ENCODE data around the gene UGT1A10.
A peak's percentile ranks its signal among the peaks of the same experiment; 100 is the strongest.
"Not testable (repeated sequence)": the region's sequence is repeated elsewhere in the genome, so short reads cannot be mapped to it uniquely, and the experiment has no call there.

UGT1A10 gene

DNA sequence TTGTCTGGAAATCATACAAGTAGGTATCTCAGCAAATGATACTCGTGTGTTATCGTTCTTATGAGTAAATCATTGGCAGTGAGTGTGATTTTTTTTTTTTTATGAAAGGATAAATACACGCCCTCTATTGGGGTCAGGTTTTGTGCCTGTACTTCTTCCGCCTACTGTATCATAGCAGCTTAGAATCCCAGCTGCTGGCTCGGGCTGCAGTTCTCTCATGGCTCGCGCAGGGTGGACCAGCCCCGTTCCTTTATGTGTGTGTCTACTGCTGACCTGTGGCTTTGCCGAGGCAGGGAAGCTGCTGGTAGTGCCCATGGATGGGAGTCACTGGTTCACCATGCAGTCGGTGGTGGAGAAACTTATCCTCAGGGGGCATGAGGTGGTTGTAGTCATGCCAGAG is at the start of gene UGT1A10:
Gene UGT1A10, plus strand, starts transcription at position 143 of the 400 bp plus-strand sequence. Its CDS starts 75 bp downstream, at position 218.
- DNase-seq (ENCODE audit: low spot score in 2 of 2); H3K4me1 Mint-ChIP-seq; H3K4me3 Mint-ChIP-seq; ATAC-seq; H3K27ac Mint-ChIP-seq; H3K36me3 Mint-ChIP-seq; H3K9me3 Mint-ChIP-seq: not testable (repeated sequence)

- H3K4me1 Mint-ChIP-seq: no peaks in the 10 kb centered on the region
- no peak for ATAC-seq
- no peak for DNase-seq (ENCODE audit: low spot score in 2 of 2)
Measured at GRCh38 chr2:233588400-233588799, 47.8 kb upstream of the UGT1A10 start.

DNA sequence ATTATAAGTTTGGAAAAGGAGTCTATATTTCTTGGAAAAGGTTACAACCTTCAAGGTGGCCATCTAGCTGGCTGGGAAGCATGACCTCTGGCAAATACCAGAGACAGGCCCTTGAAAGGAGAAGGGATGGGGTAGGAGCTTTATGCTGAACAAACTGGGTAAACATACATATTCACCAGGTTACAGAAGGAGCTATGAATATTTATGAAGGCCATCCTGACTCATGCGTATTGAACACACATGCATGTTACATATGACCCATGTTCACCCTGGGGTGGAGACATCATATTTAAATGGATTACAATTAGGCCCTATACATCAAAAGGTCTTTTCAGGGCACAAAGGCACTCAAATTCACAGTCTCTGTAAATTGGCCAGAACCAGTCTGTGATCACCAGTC is 43.5 kb upstream of the UGT1A10 start:
- H3K4me3 Mint-ChIP-seq; H3K4me1 Mint-ChIP-seq; H3K9me3 Mint-ChIP-seq; H3K36me3 Mint-ChIP-seq; ATAC-seq; DNase-seq (ENCODE audit: low spot score in 2 of 2); H3K27ac Mint-ChIP-seq: not testable (repeated sequence)

More at GRCh38 chr2:233588400-233588799, 47.8 kb upstream of the UGT1A10 start:
- no peak overlapping the region for H3K4me3 Mint-ChIP-seq
- H3K27ac Mint-ChIP-seq: no peak overlapping the region
- no peaks in the 10 kb centered on the region for H3K36me3 Mint-ChIP-seq
- no peaks in the 10 kb centered on the region for H3K9me3 Mint-ChIP-seq

GRCh38 chr2:233593201-233593600 is 43.0 kb upstream of the UGT1A10 start:
- DNase-seq (ENCODE audit: low spot score in 2 of 2): no peak

GRCh38 chr2:233597522-233597921 is 38.7 kb upstream of the UGT1A10 start:
- H3K4me3 Mint-ChIP-seq: no peak overlapping the region
- H3K36me3 Mint-ChIP-seq: no peaks in the 10 kb centered on the region
- H3K27ac Mint-ChIP-seq: no peak overlapping the region
- no peaks in the 10 kb centered on the region for H3K9me3 Mint-ChIP-seq
- DNase-seq (ENCODE audit: low spot score in 2 of 2) (no peak), ATAC-seq (no peak)
- peaks cover 7% of the 10 kb centered on the region for H3K4me1 Mint-ChIP-seq

More at GRCh38 chr2:233593201-233593600, 43.0 kb upstream of the UGT1A10 start:
- no peak overlapping the region for H3K27ac Mint-ChIP-seq
- H3K4me1 Mint-ChIP-seq: peaks cover 7% of the 10 kb centered on the region
- no peaks in the 10 kb centered on the region for H3K36me3 Mint-ChIP-seq
- H3K4me3 Mint-ChIP-seq: no peak overlapping the region
- peak; percentile 62 for ATAC-seq
- no peaks in the 10 kb centered on the region for H3K9me3 Mint-ChIP-seq

DNA sequence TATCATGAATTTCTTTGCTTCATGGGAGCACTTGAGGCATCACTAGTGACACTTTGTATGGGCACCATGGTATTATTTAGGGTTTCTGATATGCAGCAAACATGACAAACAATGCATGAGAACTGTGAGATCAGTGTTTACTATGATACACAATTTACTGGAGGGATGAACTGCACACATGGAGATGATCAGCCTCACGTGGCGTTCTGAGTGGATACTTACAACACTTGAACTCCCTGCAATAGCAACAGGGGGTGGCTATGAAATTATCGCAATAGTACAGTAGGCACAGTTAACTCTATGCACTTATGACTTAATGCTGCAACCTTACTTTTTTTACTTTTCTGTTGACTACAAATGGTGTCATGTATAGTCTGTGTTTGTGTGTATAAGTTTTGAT is 37.3 kb upstream of the UGT1A10 start:
- DNase-seq (ENCODE audit: low spot score in 2 of 2) (no peak), ATAC-seq (no peak)
- Mint-ChIP-seq H3K9me3 (no peaks in the 10 kb centered on the region), H3K4me3 (no peak overlapping the region), H3K27ac (no peak overlapping the region), H3K4me1 (peaks cover 4% of the 10 kb centered on the region), H3K36me3 (no peaks in the 10 kb centered on the region)

- Mint-ChIP-seq H3K4me3 (no peak overlapping the region), H3K36me3 (no peaks in the 10 kb centered on the region), H3K27ac (no peak overlapping the region), H3K9me3 (no peaks in the 10 kb centered on the region), H3K4me1 (no peaks in the 10 kb centered on the region)
- ATAC-seq: no peak
- DNase-seq (ENCODE audit: low spot score in 2 of 2): no peak
Measured at GRCh38 chr2:233600386-233600785, 35.9 kb upstream of the UGT1A10 start.

GRCh38 chr2:233602076-233602475 is 34.2 kb upstream of the UGT1A10 start:
- Mint-ChIP-seq H3K4me1 (no peaks in the 10 kb centered on the region), H3K27ac (no peak overlapping the region), H3K36me3 (no peaks in the 10 kb centered on the region), H3K4me3 (no peak overlapping the region), H3K9me3 (peaks cover 2% of the 10 kb centered on the region)
- no peak for ATAC-seq
- no peak for DNase-seq (ENCODE audit: low spot score in 2 of 2)

DNA sequence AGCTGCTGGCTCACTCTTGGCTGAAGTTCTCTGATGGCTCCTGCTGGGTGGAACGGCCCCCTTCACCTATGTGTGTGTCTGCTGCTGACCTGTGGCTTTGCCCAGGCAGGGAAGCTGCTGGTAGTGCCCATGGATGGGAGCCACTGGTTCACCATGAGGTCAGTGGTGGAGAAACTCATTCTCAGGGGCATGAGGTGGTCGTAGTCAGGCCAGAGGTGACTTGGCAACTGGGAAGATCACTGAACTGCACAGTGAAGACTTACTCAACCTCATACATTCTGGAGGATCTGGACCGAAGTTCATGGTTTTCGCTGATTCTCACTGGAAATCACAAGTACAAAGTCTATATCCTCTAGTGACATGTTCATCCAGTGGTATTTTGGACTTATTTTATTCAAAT is 32.7 kb upstream of the UGT1A10 start:
- Mint-ChIP-seq H3K4me1 (no peaks in the 10 kb centered on the region), H3K36me3 (no peaks in the 10 kb centered on the region), H3K27ac (no peak overlapping the region), H3K9me3 (peaks cover 2% of the 10 kb centered on the region), H3K4me3 (no peak overlapping the region)
- ATAC-seq (no peak), DNase-seq (ENCODE audit: low spot score in 2 of 2) (no peak)

- Mint-ChIP-seq H3K4me3 (no peak overlapping the region), H3K4me1 (no peaks in the 10 kb centered on the region), H3K36me3 (no peaks in the 10 kb centered on the region), H3K9me3 (peaks cover 2% of the 10 kb centered on the region), H3K27ac (no peak overlapping the region)
- ATAC-seq: no peak
- no peak for DNase-seq (ENCODE audit: low spot score in 2 of 2)
Measured at GRCh38 chr2:233604826-233605225, 31.4 kb upstream of the UGT1A10 start.

- Mint-ChIP-seq H3K36me3 (no peaks in the 10 kb centered on the region), H3K4me3 (no peak overlapping the region), H3K4me1 (no peaks in the 10 kb centered on the region), H3K27ac (no peak overlapping the region), H3K9me3 (peaks cover 5% of the 10 kb centered on the region)
- ATAC-seq: no peak
- DNase-seq (ENCODE audit: low spot score in 2 of 2): no peak
Measured at GRCh38 chr2:233605680-233606079, 30.6 kb upstream of the UGT1A10 start.

DNA sequence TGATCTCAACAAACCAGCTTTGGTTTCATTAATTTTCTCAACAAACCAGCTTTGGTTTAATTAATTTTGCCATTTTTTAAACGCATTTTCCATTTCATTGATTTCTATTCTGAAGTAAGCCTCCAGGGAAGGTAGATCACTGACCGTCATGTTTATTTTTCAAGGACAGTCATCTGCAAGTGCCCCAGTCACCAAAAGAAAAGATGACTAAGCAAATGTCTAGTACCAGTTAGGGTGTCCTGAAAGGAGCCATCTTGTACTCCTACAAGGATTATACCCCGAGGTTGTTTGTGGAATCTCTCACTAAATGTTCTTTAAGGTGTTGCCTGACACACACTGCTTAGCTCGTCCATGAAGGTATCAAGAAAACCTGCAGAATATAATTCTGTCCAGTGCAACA is 25.0 kb upstream of the UGT1A10 start:
- H3K4me1 Mint-ChIP-seq: no peaks in the 10 kb centered on the region
- no peaks in the 10 kb centered on the region for H3K36me3 Mint-ChIP-seq
- DNase-seq (ENCODE audit: low spot score in 2 of 2) (no peak), ATAC-seq (no peak)
- H3K9me3 Mint-ChIP-seq: peaks cover 15% of the 10 kb centered on the region
- H3K27ac Mint-ChIP-seq: no peak overlapping the region
- H3K4me3 Mint-ChIP-seq: no peak overlapping the region

DNA sequence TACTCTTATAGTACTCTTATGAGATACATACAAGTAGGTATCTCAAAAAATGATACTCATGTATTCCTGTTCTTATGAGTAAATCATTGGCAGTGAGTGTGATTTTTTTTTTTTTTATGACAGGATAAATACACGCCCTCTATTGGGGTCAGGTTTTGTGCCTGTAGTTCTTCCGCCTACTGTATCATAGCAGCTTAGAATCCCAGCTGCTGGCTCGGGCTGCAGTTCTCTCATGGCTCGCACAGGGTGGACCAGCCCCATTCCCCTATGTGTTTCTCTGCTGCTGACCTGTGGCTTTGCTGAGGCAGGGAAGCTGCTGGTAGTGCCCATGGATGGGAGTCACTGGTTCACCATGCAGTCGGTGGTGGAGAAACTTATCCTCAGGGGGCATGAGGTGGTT is 18.8 kb upstream of the UGT1A10 start, which contains the start of gene UGT1A8:
Gene UGT1A8, plus strand, starts transcription at position 158 of the 400 bp plus-strand sequence. Its CDS starts 75 bp downstream, at position 233.
- H3K4me3 Mint-ChIP-seq; H3K27ac Mint-ChIP-seq; DNase-seq (ENCODE audit: low spot score in 2 of 2); H3K9me3 Mint-ChIP-seq; H3K4me1 Mint-ChIP-seq; H3K36me3 Mint-ChIP-seq; ATAC-seq: not testable (repeated sequence)

GRCh38 chr2:233620204-233620603 is 16.0 kb upstream of the UGT1A10 start:
- no peak for DNase-seq (ENCODE audit: low spot score in 2 of 2)
- H3K4me1 Mint-ChIP-seq: no peaks in the 10 kb centered on the region
- H3K36me3 Mint-ChIP-seq: no peaks in the 10 kb centered on the region
- peaks cover 1% of the 10 kb centered on the region for H3K9me3 Mint-ChIP-seq
- ATAC-seq: no peak
- no peak overlapping the region for H3K4me3 Mint-ChIP-seq
- no peak overlapping the region for H3K27ac Mint-ChIP-seq

DNA sequence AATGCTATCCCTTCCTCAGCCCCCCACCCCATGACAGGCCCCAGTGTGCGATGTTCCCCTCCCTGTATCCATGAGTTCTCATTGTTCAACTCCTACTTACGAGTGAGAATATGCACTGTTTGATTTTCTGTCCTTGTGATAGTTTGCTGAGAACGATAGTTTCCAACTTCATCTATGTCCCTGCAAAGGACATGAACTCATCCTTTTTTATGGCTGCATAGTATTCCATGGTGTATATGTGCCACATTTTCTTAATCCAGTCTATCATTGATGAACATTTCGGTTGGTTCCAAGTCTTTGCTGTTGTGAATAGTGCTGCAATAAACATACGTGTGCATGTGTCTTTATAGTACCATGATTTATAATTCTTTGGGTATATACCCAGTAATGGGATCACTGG is 14.4 kb upstream of the UGT1A10 start:
- not testable (repeated sequence) for ATAC-seq; DNase-seq (ENCODE audit: low spot score in 2 of 2); H3K27ac Mint-ChIP-seq; H3K36me3 Mint-ChIP-seq; H3K4me3 Mint-ChIP-seq; H3K4me1 Mint-ChIP-seq; H3K9me3 Mint-ChIP-seq

DNA sequence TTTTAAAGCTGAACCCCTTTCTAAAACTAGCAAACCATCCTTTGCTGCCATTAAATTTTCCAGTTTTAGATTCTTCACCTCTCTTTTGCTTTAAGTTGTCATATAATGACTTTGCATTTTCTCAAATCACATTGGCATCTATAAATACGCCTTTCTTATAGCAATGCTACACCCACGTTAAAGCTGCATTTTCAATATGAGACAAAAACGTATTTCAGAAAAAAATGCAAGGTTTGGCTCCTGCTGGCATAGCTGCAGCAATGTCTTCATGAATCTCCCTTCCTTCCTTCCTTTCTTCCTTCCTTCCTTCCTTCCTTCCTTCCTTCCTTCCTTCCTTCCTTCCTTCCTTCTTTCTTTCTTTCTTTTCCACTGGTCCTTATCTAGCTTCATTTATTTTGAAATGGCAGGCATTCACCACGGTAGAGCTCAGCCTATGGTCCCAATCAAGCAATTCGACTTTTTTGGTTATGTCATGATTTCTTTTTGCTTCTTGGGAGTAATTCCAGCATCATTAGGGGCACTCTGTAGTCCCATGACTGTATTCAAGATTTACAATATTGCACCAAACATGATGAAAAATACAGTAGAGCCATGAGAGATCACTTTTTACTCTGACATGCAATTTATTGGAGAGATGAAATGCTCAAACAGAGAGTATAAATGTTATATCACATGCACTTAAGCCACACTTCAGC is 8.8 kb upstream of the UGT1A10 start:
- DNase-seq (ENCODE audit: low spot score in 2 of 2): no peak
- Mint-ChIP-seq H3K9me3 (peaks cover 8% of the 10 kb centered on the region), H3K4me3 (no peak overlapping the region), H3K36me3 (no peaks in the 10 kb centered on the region), H3K27ac (no peak overlapping the region), H3K4me1 (no peaks in the 10 kb centered on the region)
- ATAC-seq: no peak

All from stimulated activated effector memory CD8-positive, alpha-beta T cell treated with anti-CD3 and anti-CD28 coated beads, Interleukin-12 subunit alpha, Interleukin-12 subunit beta, amount 100 ng/mL, for 72 hours (primary cell).